K562 (cell line): ENCODE results near the gene GXYLT2. TPM values are rescaled to one million over a fixed set of nuclear protein-coding genes. Genes with fewer than 3 reads are reported as not detected.

Source experiments
- ATAC-seq: fragments of 200-7000 bp; cut with Tn5 transposase; 3 replicates; pipeline ENCODE4 v1.9.1; 2020; ENCODE audit warnings: moderate library complexity
- BruUV-seq: library from RNA; stranded (reverse); fragments of 400-500 nt; replicated peaks from 2 replicates; lab custom pipeline; 2021; lab: Mats Ljungman, UMichigan
- CTCF ChIA-PET: fragments of 300-600 bp; formaldehyde crosslinking; extraction: SDS; loops from one replicate; lab custom pipeline; 2021; ENCODE audit warnings: low intra/inter-chr PET ratio; lab: Yijun Ruan, JAX
- POLR2A ChIA-PET: fragments of 300-600, 350-650 bp; sonication (Branson Sonifier 250); formaldehyde crosslinking; extraction: SDS; loops from one replicate; lab custom pipeline; 2021; ENCODE audit warnings: antibody characterized with exemption, inconsistent platforms; lab: Yijun Ruan, JAX
- DNase-seq, 4 experiments: peaks; one replicate each; pipeline versions ENCODE4 v3.0.0 to v3.0.0-alpha.2; 2011 to 2018; ENCODE audit warnings: low spot score in 3 of 4, mixed read lengths in 3 of 4; ENCODE audit errors: extremely low read depth in 1 of 4
- FAIRE-seq: peaks from 2 replicates; lab custom pipeline; 2011; peaks lifted over from hg19 to GRCh38; lab: Jason Lieb, UNC
- H2AFZ ChIP-seq: 2 replicates; pipeline ENCODE4 v1.6.0; 2011; ENCODE audit warnings: low read depth, low read length, control low read depth, inconsistent platforms
- H3K27ac ChIP-seq: fragments of 200-600 bp; 3 replicates; pipeline ENCODE4 v1.8.0; 2011; ENCODE audit warnings: low read depth, mild to moderate bottlenecking, control low read depth, inconsistent platforms, low read length, moderate library complexity, mixed read lengths; ENCODE audit errors: extremely low read depth
- H3K27me3 ChIP-seq, 2 experiments: fragments of 300-600 bp in 1 of 2; 2 replicates in 1 of 2; 3 replicates in 1 of 2; pipeline versions ENCODE4 v1.6.0 to v1.8.0; 2011; ENCODE audit warnings: inconsistent platforms in 2 of 2, low read length in 2 of 2, mild to moderate bottlenecking in 1 of 2, mixed read lengths in 1 of 2, moderate library complexity in 1 of 2; ENCODE audit not compliant: control insufficient read depth in 2 of 2, insufficient read depth in 2 of 2
- H3K36me3 ChIP-seq: fragments of 300-600 bp; 3 replicates; pipeline ENCODE4 v1.8.0; 2011; ENCODE audit warnings: mild to moderate bottlenecking, low read length, inconsistent platforms; ENCODE audit not compliant: control insufficient read depth, insufficient read depth
- H3K4me1 ChIP-seq, 2 experiments: fragments of 200-600 bp in 1 of 2; replicated peaks in 1 of 2; 2 replicates in 1 of 2; 3 replicates in 1 of 2; pipeline versions ENCODE4 v1.5.1 to v1.8.0; 2011; ENCODE audit warnings: inconsistent platforms in 2 of 2, low read length in 2 of 2, mild to moderate bottlenecking in 1 of 2, mixed read lengths in 1 of 2, moderate library complexity in 1 of 2; ENCODE audit not compliant: control insufficient read depth in 2 of 2, insufficient read depth in 2 of 2
- H3K4me2 ChIP-seq: 2 replicates; pipeline ENCODE4 v1.6.1; 2011; ENCODE audit warnings: low read length, control low read depth, inconsistent platforms, mixed read lengths; ENCODE audit not compliant: insufficient read depth
- H3K4me3 ChIP-seq: fragments of 200-600 bp; sonication (generic), shearing (Covaris generic); 2 replicates; pipeline ENCODE4 v1.5.1; 2016; ENCODE audit warnings: control low read depth, inconsistent platforms
- H3K79me2 ChIP-seq: fragments of 200-600 bp; 3 replicates; pipeline ENCODE4 v1.8.0; 2011; ENCODE audit warnings: low read length, inconsistent platforms; ENCODE audit not compliant: control insufficient read depth, insufficient read depth
- H3K9ac ChIP-seq, 2 experiments: 2 replicates each; pipeline versions ENCODE4 v1.6.0 to v1.6.1; 2011; ENCODE audit warnings: low read depth in 2 of 2, low read length in 2 of 2, control low read depth in 1 of 2, inconsistent platforms in 1 of 2, mild to moderate bottlenecking in 1 of 2, mixed read lengths in 1 of 2; ENCODE audit not compliant: insufficient read depth in 1 of 2
- H3K9me1 ChIP-seq: one replicate; pipeline ENCODE4 v1.6.0; 2011; ENCODE audit warnings: inconsistent platforms, mild to moderate bottlenecking, low read length, moderate library complexity; ENCODE audit not compliant: control insufficient read depth, insufficient read depth
- H3K9me3 ChIP-seq: replicated peaks from 2 replicates; pipeline ENCODE4 v1.5.1; 2011; ENCODE audit warnings: low read depth, low read length, inconsistent platforms; ENCODE audit not compliant: control insufficient read depth, insufficient read depth
- H4K20me1 ChIP-seq: replicated peaks from 2 replicates; pipeline ENCODE4 v1.6.1; 2011; ENCODE audit warnings: low read length, inconsistent platforms, mixed read lengths; ENCODE audit not compliant: control insufficient read depth, insufficient read depth
- CHCHD3 ChIP-seq: fragments of 250-450 bp; sonication (Bioruptor Pico); IDR thresholded peaks from 2 replicates; pipeline ENCODE4 v2.1.2; 2022; ENCODE audit warnings: mild to moderate bottlenecking
- DMBX1 ChIP-seq: fragments of 250-450 bp; sonication (Bioruptor Pico); IDR thresholded peaks from 2 replicates; pipeline ENCODE4 v1.8.0; 2022; ENCODE audit warnings: inconsistent platforms, mild to moderate bottlenecking, moderate library complexity, borderline replicate concordance
- FOXA3 ChIP-seq, 2 experiments: fragments of 450-650 bp in 1 of 2; sonication (generic) in 1 of 2; formaldehyde crosslinking; IDR thresholded peaks in 1 of 2; conservative IDR thresholded peaks in 1 of 2; 2 replicates each; pipeline versions ENCODE4 v1.4.0 to v1.8.0; 2020 to 2022; ENCODE audit warnings: mild to moderate bottlenecking in 2 of 2, missing genetic modification reagents in 1 of 2
- HCFC1 ChIP-seq: IDR thresholded peaks from 2 replicates; pipeline ENCODE4 v1.6.1; 2012; ENCODE audit warnings: low read depth, low read length, improper control_type of control experiment
- HDAC6 ChIP-seq: IDR thresholded peaks from 2 replicates; pipeline ENCODE4 v1.6.1; 2012; ENCODE audit warnings: low read depth, mild to moderate bottlenecking, control low read depth, inconsistent platforms, low read length, moderate library complexity
- ID3 ChIP-seq, 2 experiments: fragments of 250-450 bp in 1 of 2; fragments of 450-650 bp in 1 of 2; sonication (Bioruptor Pico) in 1 of 2; IDR thresholded peaks; 2 replicates each; pipeline versions ENCODE4 v1.6.1 to v1.8.0; 2016 to 2021; ENCODE audit warnings: mild to moderate bottlenecking in 2 of 2, moderate library complexity in 2 of 2, missing compliant biosample characterization in 1 of 2, missing genetic modification characterization in 1 of 2
- RAD21 ChIP-seq, 2 experiments: fragments of 250-450 bp in 1 of 2; fragments of 450-650 bp in 1 of 2; sonication (Bioruptor Pico) in 1 of 2; formaldehyde crosslinking in 1 of 2; IDR thresholded peaks in 1 of 2; conservative IDR thresholded peaks in 1 of 2; 2 replicates each; pipeline versions ENCODE4 v1.4.0 to v1.8.0; 2020 to 2022; ENCODE audit warnings: mild to moderate bottlenecking in 2 of 2, moderate library complexity in 1 of 2
- STAT6 ChIP-seq: sonication (generic); formaldehyde crosslinking; IDR thresholded peaks from 2 replicates; pipeline ENCODE4 v1.8.1; 2023; ENCODE audit warnings: mild to moderate bottlenecking, missing genetic modification reagents
- TEAD4 ChIP-seq, 2 experiments: sonication (generic) in 1 of 2; formaldehyde crosslinking in 1 of 2; IDR thresholded peaks; 2 replicates each; pipeline versions ENCODE4 v1.6.1 to v1.8.0; 2012 to 2022; ENCODE audit warnings: borderline replicate concordance in 1 of 2, inconsistent platforms in 1 of 2, low read length in 1 of 2, mild to moderate bottlenecking in 1 of 2, missing genetic modification reagents in 1 of 2
- USF2 ChIP-seq: sonication (generic); formaldehyde crosslinking; IDR thresholded peaks from 2 replicates; pipeline ENCODE4 v1.5.0; 2020; ENCODE audit warnings: missing genetic modification reagents
- WGBS: fragments of 100-300 bp; shearing (Covaris generic); methylation state at CpG from one replicate; pipeline ENCODE4 v1.1.6; 2016; ENCODE audit warnings: low coverage, mixed read lengths; ENCODE audit not compliant: insufficient coverage; ENCODE audit errors: missing lambda C conversion rate; 5-methylcytosine and 5-hydroxymethylcytosine counted together
- in situ Hi-C: fragments of 300-500 bp; cut with MboI; formaldehyde crosslinking; loops from 4 replicates; pipeline ENCODE4 v1.15.0; 2018; ENCODE audit warnings: inconsistent platforms, mixed read lengths
- intact Hi-C: fragments of 100-400 bp; cut with micrococcal nuclease; formaldehyde crosslinking; loops from 2 replicates; pipeline ENCODE4 v1.14.2; 2022
- polyA plus RNA-seq, 8 experiments: library from polyadenylated mRNA; depleted of rRNA in 4 of 8; stranded (reverse) in 5 of 8; unstranded in 3 of 8; fragments of >200 nt; fragmentation: Nextera tagmentation in 2 of 8; fragmentation: Illumina TruSeq in 1 of 8; extraction: Ambion mirVana in 2 of 8; extraction: Trizol in 1 of 8; gene quantifications; 2 replicates each; pipeline versions ENCODE4 v1.2.1 to v1.2.3, GENCODE V29; 2011 to 2014; ENCODE audit warnings: inconsistent platforms in 1 of 8, missing spikeins in 1 of 8
- total RNA-seq, 7 experiments: library from RNA; depleted of rRNA in 6 of 7; stranded (reverse); fragments of >200 nt in 6 of 7; fragmentation: Illumina TruSeq in 2 of 7; extraction: Trizol in 2 of 7; gene quantifications; 2 replicates each; pipeline versions ENCODE4 v1.2.1 to v1.2.3, GENCODE V29; 2011 to 2021; ENCODE audit warnings: low replicate concordance in 1 of 7

The GXYLT2 gene
- total and polyA plus RNA-seq, 9 of the 15 experiments (the other 6 are each of a cell fraction or from before 2014, with no cell fraction given) = 0.71 to 6.0 (median 3.3) TPM

DNA sequence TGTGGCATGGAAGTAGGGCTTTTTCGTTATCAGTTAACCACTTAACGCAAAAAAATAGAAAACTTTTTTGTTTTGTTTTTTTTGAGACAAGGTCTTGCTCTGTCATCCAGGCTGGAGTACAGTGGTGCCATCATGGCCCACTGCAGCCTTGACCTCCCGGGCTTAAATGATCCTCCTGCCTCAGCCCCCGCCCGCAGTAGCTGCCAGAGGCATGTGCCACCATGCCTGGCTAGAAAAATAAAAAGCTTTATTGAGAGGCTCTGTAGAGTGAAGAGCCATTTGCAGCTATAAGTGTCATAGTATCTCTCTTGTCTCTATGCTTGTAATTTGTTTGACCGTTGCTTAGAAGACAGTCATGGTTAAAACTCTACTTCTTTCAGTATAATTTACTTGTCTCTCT lies 122.3 kb downstream of the GXYLT2 start (continued):
- TF ChIP-seq STAT6 (CRISPR knock-in tag) (no peak), CHCHD3 (CRISPR knock-in tag) (no peak)

DNA sequence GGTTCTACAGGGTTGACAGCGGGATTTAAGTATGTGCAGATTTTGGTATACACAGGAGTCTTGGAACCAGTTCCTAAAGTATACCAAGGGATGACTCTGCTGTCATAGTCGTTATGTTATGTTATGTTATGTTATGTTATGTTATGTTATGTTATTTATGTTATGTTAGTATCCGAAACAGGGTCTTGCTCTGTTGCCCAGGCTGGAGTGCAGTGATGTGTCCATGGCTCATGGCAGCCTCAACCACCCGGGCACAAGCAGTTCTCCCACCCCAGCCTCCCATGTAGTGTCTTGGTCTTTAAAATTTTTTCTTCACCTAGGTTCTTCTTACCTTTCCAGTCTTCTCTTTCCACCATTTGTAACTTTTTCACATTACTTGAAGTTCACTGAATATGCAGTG lies 130.5 kb downstream of the GXYLT2 start:
- WGBS = 92% methylated on average over 4 of the region's 4 CpGs
- H3K27ac ChIP-seq = no peak overlapping the region
- CTCF ChIA-PET = no interaction called here
- no peak for TF ChIP-seq HCFC1
- TF ChIP-seq DMBX1 (CRISPR knock-in tag) = no peak
- TF ChIP-seq FOXA3 (CRISPR knock-in tag; conservative IDR thresholded peaks at IDR 0.05 in 1 of 2, IDR thresholded peaks at IDR 0.05 in 1 of 2) = no peak
- no peak for TF ChIP-seq TEAD4 (IDR thresholded peaks at IDR 0.05; ENCODE audit: low read length)
- no peak for TF ChIP-seq TEAD4 (CRISPR knock-in tag; IDR thresholded peaks at IDR 0.05; ENCODE audit: borderline replicate concordance)
- TF ChIP-seq ID3 (CRISPR knock-in tag; IDR thresholded peaks at IDR 0.05) = no peak
- TF ChIP-seq ID3 (tag; IDR thresholded peaks at IDR 0.05) = no peak
- no peak for TF ChIP-seq HDAC6
- no peak for TF ChIP-seq RAD21 (CRISPR knock-in tag; conservative IDR thresholded peaks at IDR 0.05 in 1 of 2, IDR thresholded peaks at IDR 0.05 in 1 of 2)
- TF ChIP-seq USF2 (CRISPR knock-in tag) = no peak
- H2AFZ ChIP-seq = no peak overlapping the region
- intact Hi-C loops = no loop called here
- peaks cover 99% of the 10 kb centered on the region for H3K79me2 ChIP-seq
- no peak overlapping the region for H3K4me3 ChIP-seq
- DNase-seq (no peak), FAIRE-seq (no peak), ATAC-seq (no peak)
- peaks cover 23% of the 10 kb centered on the region for H4K20me1 ChIP-seq
- H3K9me3 ChIP-seq = no peaks in the 10 kb centered on the region
- no peaks in the 10 kb centered on the region; a peak in 1 of 5 replicates for H3K4me1 ChIP-seq
- H3K9ac ChIP-seq = no peak overlapping the region
- H3K9me1 ChIP-seq = no peaks in the 10 kb centered on the region
- H3K4me2 ChIP-seq = no peak overlapping the region
- H3K36me3 ChIP-seq = peaks cover 18% of the 10 kb centered on the region; the same call in 2 of the 3 replicates
- H3K27me3 ChIP-seq = no peaks in the 10 kb centered on the region
- in situ Hi-C loops = no loop called here
- BruUV-seq = no TSS peak
- POLR2A ChIA-PET = interaction anchor here (1.6 kb wide), 1 partner anchor 10 kb away, joined by 6 read pairs; no protein-coding TSS in a partner anchor
